MCF 10A (cell line): Measurements from ENCODE around the gene PLLP. TPM values are rescaled to one million over a fixed set of nuclear protein-coding genes. Genes with fewer than 3 reads are reported as not detected.

Experiments
- BruUV-seq: library from RNA; stranded (reverse); fragments of 400-500 nt; replicated peaks from 2 replicates; lab custom pipeline; 2021; lab: Mats Ljungman, UMichigan
- CTCF ChIA-PET: fragments of 300-600 bp; sonication (Branson Sonifier 250); formaldehyde crosslinking; extraction: SDS; loops from one replicate; lab custom pipeline; 2021; ENCODE audit warnings: antibody characterized with exemption, inconsistent platforms; lab: Yijun Ruan, JAX
- POLR2A ChIA-PET: fragments of 300-600, 350-650 bp; sonication (Branson Sonifier 250); formaldehyde crosslinking; extraction: SDS; loops from one replicate; lab custom pipeline; 2020; ENCODE audit warnings: antibody characterized with exemption, inconsistent platforms; lab: Yijun Ruan, JAX
- DNase-seq: peaks from one replicate; pipeline ENCODE4 v3.0.0-alpha.2; 2018; ENCODE audit not compliant: unreplicated experiment
- H3K27ac Mint-ChIP-seq: one replicate; pipeline ENCODE4 v1.8.0; 2022; ENCODE audit warnings: mild to moderate bottlenecking, low read depth, mixed read lengths; ENCODE audit not compliant: unreplicated experiment
- H3K27me3 Mint-ChIP-seq: one replicate; pipeline ENCODE4 v1.8.0; 2022; ENCODE audit warnings: mixed read lengths; ENCODE audit not compliant: insufficient read depth, unreplicated experiment
- H3K36me3 Mint-ChIP-seq: one replicate; pipeline ENCODE4 v1.8.0; 2022; ENCODE audit warnings: mild to moderate bottlenecking, moderate library complexity, mixed read lengths; ENCODE audit not compliant: insufficient read depth, unreplicated experiment
- H3K4me1 Mint-ChIP-seq: one replicate; pipeline ENCODE4 v1.8.0; 2022; ENCODE audit warnings: mixed read lengths; ENCODE audit not compliant: insufficient read depth, unreplicated experiment
- H3K4me3 Mint-ChIP-seq: one replicate; pipeline ENCODE4 v1.8.0; 2022; ENCODE audit warnings: mild to moderate bottlenecking, moderate library complexity, mixed read lengths; ENCODE audit not compliant: unreplicated experiment
- H3K9me3 Mint-ChIP-seq: one replicate; pipeline ENCODE4 v1.8.0; 2022; ENCODE audit warnings: mixed read lengths; ENCODE audit not compliant: unreplicated experiment
- intact Hi-C: fragments of 100-400 bp; cut with micrococcal nuclease; formaldehyde crosslinking; loops from 2 replicates; pipeline ENCODE4 v1.14.1; 2022
- total RNA-seq: library from RNA; stranded (reverse); gene quantifications from 2 replicates; pipeline ENCODE4 v1.2.3, GENCODE V29; 2022
- TF ChIP-seq, protein P1 (sequence below): fragments of 200-600 bp; IDR thresholded peaks from one replicate; pipeline ENCODE4 v1.8.0; 2022; ENCODE audit warnings: antibody characterized with exemption, mild to moderate bottlenecking; ENCODE audit not compliant: unreplicated experiment

The PLLP gene
- total RNA-seq, 1 experiment from 2014 or later = 6.1 TPM

- H3K4me1 Mint-ChIP-seq = no peaks in the 10 kb centered on the region
- no TSS peak for BruUV-seq
- H3K36me3 Mint-ChIP-seq = peaks cover 99% of the 10 kb centered on the region
- ChIA-PET POLR2A (interaction anchor here (1.1 to 1.5 kb wide), 3 partner anchors 14 to 491 kb away, joined by 3 to 4 read pairs (median 3); no protein-coding TSS in a partner anchor), CTCF (no interaction called here)
- no peaks in the 10 kb centered on the region for H3K9me3 Mint-ChIP-seq
- intact Hi-C loops = no loop called here
- DNase-seq = no peak
- no peaks in the 10 kb centered on the region for H3K27me3 Mint-ChIP-seq
- no peak overlapping the region for H3K4me3 Mint-ChIP-seq
- no peak overlapping the region for H3K27ac Mint-ChIP-seq
- TF ChIP-seq, protein P1, sequence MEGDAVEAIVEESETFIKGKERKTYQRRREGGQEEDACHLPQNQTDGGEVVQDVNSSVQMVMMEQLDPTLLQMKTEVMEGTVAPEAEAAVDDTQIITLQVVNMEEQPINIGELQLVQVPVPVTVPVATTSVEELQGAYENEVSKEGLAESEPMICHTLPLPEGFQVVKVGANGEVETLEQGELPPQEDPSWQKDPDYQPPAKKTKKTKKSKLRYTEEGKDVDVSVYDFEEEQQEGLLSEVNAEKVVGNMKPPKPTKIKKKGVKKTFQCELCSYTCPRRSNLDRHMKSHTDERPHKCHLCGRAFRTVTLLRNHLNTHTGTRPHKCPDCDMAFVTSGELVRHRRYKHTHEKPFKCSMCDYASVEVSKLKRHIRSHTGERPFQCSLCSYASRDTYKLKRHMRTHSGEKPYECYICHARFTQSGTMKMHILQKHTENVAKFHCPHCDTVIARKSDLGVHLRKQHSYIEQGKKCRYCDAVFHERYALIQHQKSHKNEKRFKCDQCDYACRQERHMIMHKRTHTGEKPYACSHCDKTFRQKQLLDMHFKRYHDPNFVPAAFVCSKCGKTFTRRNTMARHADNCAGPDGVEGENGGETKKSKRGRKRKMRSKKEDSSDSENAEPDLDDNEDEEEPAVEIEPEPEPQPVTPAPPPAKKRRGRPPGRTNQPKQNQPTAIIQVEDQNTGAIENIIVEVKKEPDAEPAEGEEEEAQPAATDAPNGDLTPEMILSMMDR = no peak
Measured at GRCh38 chr16:57226701-57227621, 57.5 kb downstream of the PLLP start.

GRCh38 chr16:57225978-57226377 is 58.5 kb downstream of the PLLP start:
- TF ChIP-seq, protein P1 = no peak
- Mint-ChIP-seq H3K4me1 (no peaks in the 10 kb centered on the region), H3K4me3 (no peak overlapping the region), H3K9me3 (no peaks in the 10 kb centered on the region), H3K27me3 (no peaks in the 10 kb centered on the region), H3K27ac (no peak overlapping the region), H3K36me3 (peaks cover 99% of the 10 kb centered on the region)
- BruUV-seq = no TSS peak
- CTCF ChIA-PET = no interaction called here
- intact Hi-C loops = no loop called here
- no peak for DNase-seq
- POLR2A ChIA-PET = interaction anchor here (1.1 kb wide), 1 partner anchor 13 kb away, joined by 3 read pairs; no protein-coding TSS in a partner anchor

DNA sequence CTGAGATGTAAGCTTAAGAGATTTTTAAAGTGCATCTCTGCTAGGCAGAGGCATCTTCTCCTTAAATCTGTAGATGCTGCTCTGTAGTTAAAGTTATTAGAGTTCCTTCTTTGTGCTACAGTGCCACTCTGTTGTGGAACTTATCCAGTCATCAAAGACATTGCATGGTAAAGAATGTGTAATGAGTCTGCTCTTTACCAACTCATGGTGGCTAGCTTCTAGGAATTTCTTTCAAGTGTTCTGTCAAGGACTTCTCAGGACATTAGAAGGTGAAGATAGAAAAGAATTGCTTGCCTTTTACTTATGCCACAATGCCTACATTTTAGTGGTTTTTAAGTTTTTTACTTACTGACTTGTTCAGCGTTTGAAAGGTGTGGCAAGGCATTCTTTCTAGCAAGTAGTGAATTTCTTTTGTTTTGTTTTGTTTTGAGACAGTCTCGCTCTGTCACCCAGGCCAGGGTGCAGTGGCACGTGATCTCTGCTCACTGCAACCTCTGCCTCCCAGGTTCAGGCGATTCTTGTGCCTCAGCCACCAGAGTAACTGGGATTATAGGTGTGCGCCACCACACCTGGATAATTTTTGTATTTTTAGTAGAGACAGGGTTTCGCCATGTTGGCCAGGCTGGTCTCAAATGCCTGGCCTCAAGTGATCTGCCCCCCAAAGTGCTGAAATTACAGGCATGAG is 59.7 kb downstream of the PLLP start:
- Mint-ChIP-seq H3K27me3 (no peaks in the 10 kb centered on the region), H3K4me3 (no peak overlapping the region), H3K36me3 (peaks cover 99% of the 10 kb centered on the region), H3K27ac (no peak overlapping the region), H3K9me3 (no peaks in the 10 kb centered on the region), H3K4me1 (no peaks in the 10 kb centered on the region)
- no TSS peak for BruUV-seq
- ChIA-PET POLR2A (interaction anchor here (0.9 to 1.5 kb wide), 4 partner anchors 10 to 42 kb away, joined by 3 to 4 read pairs (median 4); no protein-coding TSS in a partner anchor), CTCF (interaction anchor here (0.6 kb wide), 1 partner anchor 51 kb away, joined by 3 read pairs; no protein-coding TSS in a partner anchor)
- no peak for DNase-seq
- TF ChIP-seq, protein P1 = no peak
- intact Hi-C loops = no loop called here

- Mint-ChIP-seq H3K4me1 (no peaks in the 10 kb centered on the region), H3K27me3 (no peaks in the 10 kb centered on the region), H3K4me3 (no peak overlapping the region), H3K27ac (no peak overlapping the region), H3K36me3 (peaks cover 99% of the 10 kb centered on the region), H3K9me3 (no peaks in the 10 kb centered on the region)
- BruUV-seq = no TSS peak
- DNase-seq = no peak
- ChIA-PET POLR2A (interaction anchor here (1.0 to 3.5 kb wide), 3 partner anchors 13 to 36 kb away, joined by 3 to 12 read pairs (median 3); no protein-coding TSS in a partner anchor), CTCF (interaction anchor here (0.6 to 0.8 kb wide), 2 partner anchors 9 to 846 kb away, joined by 3 read pairs; no protein-coding TSS in a partner anchor)
- intact Hi-C loops = no loop called here
- TF ChIP-seq, protein P1 = no peak
Measured at GRCh38 chr16:57223057-57223456, 61.4 kb downstream of the PLLP start.
